GM18951 (cell line): ENCODE data around the gene ACBD4.
A peak's percentile ranks its signal among the peaks of the same experiment; 100 is the strongest.

Source experiments
- POLR2A ChIP-seq: IDR thresholded peaks from 4 replicates; pipeline ENCODE4 v1.6.1; 2011; ENCODE audit warnings: mild to moderate bottlenecking; ENCODE audit not compliant: insufficient read length, insufficient read depth; ENCODE audit errors: extremely low read depth
- in situ Hi-C: fragments of 300-500 bp; cut with MboI; formaldehyde crosslinking; loops from one replicate; pipeline ENCODE4 v1.12.0; 2022; ENCODE audit warnings: low sequenced_read_pairs, mixed read lengths, inconsistent platforms; ENCODE audit not compliant: unreplicated experiment

Gene ACBD4

GRCh38 chr17:45130681-45131615 is 4.5 kb upstream of the ACBD4 start:
- in situ Hi-C loops: no loop called here

GRCh38 chr17:45131616-45132319 is 3.7 kb upstream of the ACBD4 start:
- no peak for TF ChIP-seq POLR2A
- in situ Hi-C loops: no loop called here

More at GRCh38 chr17:45130681-45131615, 4.5 kb upstream of the ACBD4 start:
- TF ChIP-seq POLR2A: no peak

GRCh38 chr17:45132320-45132571 is 3.2 kb upstream of the ACBD4 start, which contains the start of gene PLCD3:
Gene PLCD3, minus strand, starts transcription at chr17:45132515. Its CDS starts 105 bp downstream, at chr17:45132410.
- TF ChIP-seq POLR2A: no peak
- in situ Hi-C loops: no loop called here

- in situ Hi-C loops: no loop called here
- peak; percentile 45 for TF ChIP-seq POLR2A
Measured at GRCh38 chr17:45132572-45133463, 2.7 kb upstream of the ACBD4 start.

- TF ChIP-seq POLR2A: no peak
- in situ Hi-C loops: loop anchor here (5.0 kb wide), 1 partner anchor 61 kb away; no protein-coding TSS in a partner anchor
Measured at GRCh38 chr17:45135978-45136791, 698 bp downstream of the ACBD4 start.

- TF ChIP-seq POLR2A: no peak
- in situ Hi-C loops: loop anchor here (5.0 kb wide), 1 partner anchor 60 kb away; no protein-coding TSS in a partner anchor
Measured at GRCh38 chr17:45136846-45137560, 1.5 kb downstream of the ACBD4 start.

GRCh38 chr17:45137561-45138305 is 2.2 kb downstream of the ACBD4 start:
- in situ Hi-C loops: loop anchor here (5.0 kb wide), 1 partner anchor 60 kb away; no protein-coding TSS in a partner anchor

GRCh38 chr17:45138911-45139532 is 3.5 kb downstream of the ACBD4 start:
- in situ Hi-C loops: loop anchor here (5.0 kb wide), 1 partner anchor 58 kb away; no protein-coding TSS in a partner anchor
- no peak for TF ChIP-seq POLR2A

More at GRCh38 chr17:45137561-45138305, 2.2 kb downstream of the ACBD4 start:
- TF ChIP-seq POLR2A: no peak

- no peak for TF ChIP-seq POLR2A
- in situ Hi-C loops: loop anchor here (5.0 kb wide), 1 partner anchor 58 kb away; no protein-coding TSS in a partner anchor
Measured at GRCh38 chr17:45139533-45139920, 4.0 kb downstream of the ACBD4 start.

GRCh38 chr17:45143094-45143670 is 7.7 kb downstream of the ACBD4 start:
- in situ Hi-C loops: no loop called here

GRCh38 chr17:45143767-45144198 is 8.3 kb downstream of the ACBD4 start:
- peak; percentile 10 for TF ChIP-seq POLR2A
- in situ Hi-C loops: no loop called here

More at GRCh38 chr17:45143094-45143670, 7.7 kb downstream of the ACBD4 start:
- TF ChIP-seq POLR2A: no peak
